Activated CD8-positive, alpha-beta memory T cell treated with anti-CD3 and anti-CD28 coated beads for 1 hour (primary cell): ENCODE results near the gene C20orf204.

Experiments used
- DNase-seq, 2 donors: peaks; one replicate each; pipeline ENCODE4 v3.0.0-alpha.2; 2020; ENCODE audit warnings: low read depth in 1 of 2; ENCODE audit errors: extremely low read depth in 1 of 2

The C20orf204 gene

DNA sequence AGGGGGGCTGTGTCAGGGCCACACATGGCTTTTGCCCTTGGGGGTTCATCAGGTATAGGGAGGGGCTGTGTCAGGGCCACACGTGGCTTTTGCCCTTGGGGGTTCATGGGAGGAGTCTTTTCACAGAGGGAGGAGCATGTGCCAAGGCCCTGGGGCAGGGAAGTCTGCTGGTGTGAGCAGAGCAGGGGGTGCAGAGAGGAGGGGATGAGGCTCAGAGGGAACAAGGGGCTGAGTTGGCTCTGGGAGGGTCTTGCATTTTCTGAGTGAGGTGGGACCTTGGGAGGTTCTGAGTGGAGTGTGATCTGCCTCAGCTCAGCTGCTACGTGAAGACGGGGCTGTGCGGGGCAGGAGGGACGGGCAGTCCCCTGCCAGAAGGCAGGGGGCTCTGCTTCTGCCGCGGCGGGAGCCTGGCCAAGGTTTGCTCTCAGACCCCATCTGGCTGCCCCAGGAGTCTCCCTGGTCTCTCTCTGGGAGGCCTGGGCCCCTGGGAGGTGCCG lies 19.5 kb downstream of the C20orf204 start:
- DNase-seq, result no peak

DNA sequence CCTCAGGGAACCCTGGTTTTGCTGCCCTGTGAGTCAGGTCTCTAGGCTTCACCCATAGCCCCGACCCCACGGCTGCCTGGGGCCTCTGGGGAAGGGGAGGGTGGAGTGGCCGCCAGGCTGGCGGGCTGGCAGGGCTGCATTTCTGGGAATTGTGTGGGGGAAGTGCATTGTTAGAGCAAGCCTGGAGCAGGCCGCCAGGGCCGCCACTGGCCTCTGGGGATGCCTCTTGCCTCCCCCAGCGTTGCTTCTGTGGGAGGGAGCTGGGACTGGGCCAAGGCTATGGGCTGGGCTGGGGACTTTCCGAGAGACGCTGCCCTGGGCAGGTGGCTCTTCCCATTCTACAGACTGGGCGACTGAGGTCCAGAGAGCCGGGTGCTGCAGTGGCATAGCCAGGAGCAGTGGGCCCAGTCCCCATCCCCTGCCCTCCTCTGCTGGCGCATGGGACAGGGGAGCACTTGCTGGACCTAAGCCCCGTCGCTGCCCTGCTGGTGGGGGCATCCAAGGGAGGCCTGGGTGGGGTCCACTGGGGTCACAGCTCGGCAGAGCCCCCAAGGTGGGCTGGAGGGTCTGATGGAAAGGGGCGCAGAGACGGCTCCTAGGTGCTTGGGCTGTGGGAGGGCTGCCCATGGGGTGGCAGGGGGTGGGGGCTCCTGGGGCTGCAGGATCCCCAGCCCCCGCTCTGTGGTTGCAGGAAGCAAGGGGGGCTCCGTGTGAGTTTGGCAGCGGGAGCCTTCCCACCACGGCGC lies 20.1 kb downstream of the C20orf204 start:
- DNase-seq, result no peak

DNA sequence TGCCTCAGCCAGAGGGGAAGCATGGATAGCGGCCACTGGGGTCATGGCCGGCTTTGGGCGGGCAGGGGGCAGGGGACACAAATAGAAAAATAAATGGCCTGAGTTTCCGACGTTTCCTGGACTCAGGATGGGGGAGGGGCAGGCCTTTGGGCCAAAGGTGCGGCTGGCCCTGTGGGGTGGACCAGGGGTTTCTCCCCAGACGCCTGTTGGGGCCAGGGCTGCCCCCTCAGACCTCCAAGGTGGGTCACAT lies 20.6 kb downstream of the C20orf204 start:
- no peak for DNase-seq

DNA sequence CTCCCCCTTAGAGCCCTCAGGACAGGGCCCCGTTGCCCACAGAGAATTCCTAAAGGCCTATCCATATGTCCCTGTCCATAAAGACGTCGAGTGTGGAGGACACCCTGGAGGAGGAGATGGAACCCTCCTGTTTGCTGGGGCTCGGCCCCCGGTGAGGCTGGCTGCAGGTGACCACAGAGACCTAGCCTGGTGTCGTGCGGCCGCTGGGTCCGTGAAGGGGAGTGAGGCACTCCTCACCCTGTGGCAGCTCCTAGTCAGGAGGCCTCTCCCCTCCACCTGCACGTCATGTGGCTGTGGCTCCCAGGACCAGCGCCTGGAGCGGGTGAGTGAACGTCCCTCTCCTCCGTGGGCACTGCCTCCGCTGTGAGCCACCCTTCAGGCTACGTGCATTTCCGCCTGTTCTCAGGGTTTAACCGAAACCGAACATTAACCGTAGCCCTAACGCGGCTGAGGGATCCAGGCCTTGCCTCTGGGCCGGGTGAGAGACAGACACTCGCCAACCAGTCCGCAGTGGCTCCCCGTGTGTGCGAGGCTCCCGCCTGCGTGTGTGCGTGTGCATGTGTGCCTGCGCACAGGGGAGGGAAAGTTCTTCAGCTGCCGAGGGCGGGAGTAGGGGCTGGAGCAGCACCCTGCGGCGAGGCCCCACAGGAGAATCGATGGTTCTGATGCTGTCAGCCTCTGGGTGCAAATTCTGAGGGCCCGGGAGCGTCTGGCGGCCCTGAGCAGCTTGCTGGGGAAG lies 21.1 kb downstream of the C20orf204 start:
- no peak for DNase-seq

DNA sequence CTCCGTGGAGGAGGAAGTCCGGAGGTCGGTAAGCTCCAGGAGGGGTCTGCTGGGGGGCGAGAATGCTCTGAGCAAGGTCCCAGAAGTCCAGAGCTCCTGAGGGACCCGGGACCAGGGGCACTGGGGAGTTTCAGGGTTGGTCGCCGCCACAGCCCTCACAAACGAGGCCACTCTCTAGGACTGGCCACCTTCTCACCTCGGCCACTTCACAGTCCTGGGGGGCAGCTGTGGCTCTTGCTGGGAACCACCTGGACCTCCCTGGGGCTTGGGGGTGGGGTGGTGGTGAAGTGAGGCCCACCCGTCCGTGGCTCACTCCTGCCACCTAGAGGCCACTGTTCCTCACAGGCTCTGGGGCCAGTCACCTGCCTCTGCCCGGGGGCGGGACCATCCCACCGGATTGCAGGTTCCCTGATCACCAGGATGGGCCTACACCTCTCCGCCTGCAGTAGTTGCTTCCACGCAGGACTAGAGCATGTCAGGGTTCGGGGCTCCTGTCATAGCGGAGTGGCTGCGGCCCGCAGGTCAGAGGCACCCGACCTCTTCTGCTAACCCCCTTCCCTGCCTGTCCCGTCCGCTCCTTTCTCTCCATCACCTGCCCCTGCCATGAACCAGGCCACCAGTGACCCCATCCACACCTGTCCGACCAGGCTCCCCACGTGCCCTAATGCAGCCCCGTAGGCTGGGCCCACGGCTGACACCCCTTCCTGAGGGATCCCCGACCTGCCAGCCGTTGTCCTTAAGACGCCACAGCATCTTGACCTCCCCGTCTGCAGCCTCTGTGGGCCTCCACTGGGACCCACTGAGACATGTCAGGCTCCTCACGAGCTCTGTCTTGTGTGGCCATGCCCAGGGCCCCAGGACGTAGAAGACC lies 21.9 kb downstream of the C20orf204 start:
- peak; percentile 52 to 75 for DNase-seq

DNA sequence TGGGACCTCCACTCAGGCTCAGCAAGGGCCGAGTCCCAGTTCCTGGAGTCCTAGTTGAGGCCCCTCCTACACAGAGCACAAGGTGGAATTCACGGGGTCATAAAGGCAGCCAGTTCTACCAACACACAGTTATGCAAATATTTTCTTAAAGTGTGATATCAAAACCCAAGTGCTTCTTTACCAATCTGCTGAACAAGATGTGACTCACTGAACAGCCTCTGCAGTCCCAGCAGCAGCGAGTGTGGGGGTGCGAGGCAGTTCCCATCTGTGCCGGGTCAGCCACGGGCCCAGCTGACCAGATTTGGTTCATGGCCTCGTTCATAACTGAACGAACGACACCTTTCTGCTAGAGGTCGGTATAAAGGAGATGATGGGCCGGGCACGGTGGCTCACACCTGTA lies 22.6 kb downstream of the C20orf204 start:
- no peak for DNase-seq

DNA sequence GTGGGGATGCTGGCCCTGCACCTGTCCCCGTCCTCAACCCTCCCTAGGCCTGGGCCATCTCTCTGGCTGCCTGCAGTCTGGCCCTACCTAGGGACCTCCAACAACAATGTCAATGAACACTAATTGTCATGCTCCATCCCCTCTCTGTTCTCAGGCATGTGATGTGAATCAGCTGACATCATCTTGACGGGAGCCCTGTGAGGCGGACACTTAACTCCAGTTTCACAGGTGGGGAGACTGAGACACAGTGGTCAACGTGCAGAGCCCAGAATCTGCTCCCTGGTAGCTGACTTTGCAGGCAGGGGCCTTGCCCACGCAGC lies 26.3 kb downstream of the C20orf204 start:
- no peak for DNase-seq

DNA sequence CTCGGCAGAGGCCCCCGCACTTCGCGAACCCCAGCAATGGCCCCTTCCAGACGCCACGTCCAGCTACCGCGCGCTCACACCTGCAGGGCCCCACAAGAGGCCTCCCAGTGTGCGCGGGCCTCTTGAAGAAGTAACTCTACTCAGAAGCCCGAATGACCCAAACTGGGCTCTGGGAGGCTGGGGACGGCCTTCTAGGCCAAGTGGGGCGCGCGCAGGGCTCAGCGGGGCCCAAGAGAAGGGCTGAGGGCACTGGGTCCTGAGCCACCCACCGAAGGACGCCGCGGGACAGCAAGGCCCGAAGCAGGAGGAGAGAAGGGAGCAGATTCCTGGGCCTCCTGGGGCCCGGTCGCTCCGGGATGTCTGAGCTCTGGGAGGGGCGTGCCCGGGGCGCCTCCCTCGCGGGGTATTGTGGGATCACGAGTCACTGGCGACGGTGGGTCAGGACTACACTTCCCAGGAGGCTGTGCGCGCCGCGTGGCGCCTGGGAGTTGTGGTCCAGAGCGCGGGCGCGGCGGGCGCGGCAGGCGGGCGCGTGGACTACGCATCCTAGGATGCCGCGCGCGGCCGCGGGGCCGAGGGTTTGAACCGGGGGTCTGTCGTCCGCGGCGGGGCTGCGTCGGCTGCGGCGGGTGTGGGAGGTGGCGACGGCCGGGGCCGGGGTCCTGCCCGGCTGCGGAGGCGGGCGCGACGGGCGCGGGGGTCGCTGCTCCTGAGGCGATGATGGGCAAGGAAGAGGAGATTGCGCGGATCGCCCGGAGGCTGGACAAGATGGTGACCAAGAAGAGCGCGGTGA lies 26.8 kb downstream of the C20orf204 start, which contains the start of gene TCEA2:
TCEA2 (plus strand) TSS at position 603 of the 793 bp plus-strand sequence; CDS start at position 718, 115 bp downstream.
- peak; percentile 79 to 91 for DNase-seq

DNA sequence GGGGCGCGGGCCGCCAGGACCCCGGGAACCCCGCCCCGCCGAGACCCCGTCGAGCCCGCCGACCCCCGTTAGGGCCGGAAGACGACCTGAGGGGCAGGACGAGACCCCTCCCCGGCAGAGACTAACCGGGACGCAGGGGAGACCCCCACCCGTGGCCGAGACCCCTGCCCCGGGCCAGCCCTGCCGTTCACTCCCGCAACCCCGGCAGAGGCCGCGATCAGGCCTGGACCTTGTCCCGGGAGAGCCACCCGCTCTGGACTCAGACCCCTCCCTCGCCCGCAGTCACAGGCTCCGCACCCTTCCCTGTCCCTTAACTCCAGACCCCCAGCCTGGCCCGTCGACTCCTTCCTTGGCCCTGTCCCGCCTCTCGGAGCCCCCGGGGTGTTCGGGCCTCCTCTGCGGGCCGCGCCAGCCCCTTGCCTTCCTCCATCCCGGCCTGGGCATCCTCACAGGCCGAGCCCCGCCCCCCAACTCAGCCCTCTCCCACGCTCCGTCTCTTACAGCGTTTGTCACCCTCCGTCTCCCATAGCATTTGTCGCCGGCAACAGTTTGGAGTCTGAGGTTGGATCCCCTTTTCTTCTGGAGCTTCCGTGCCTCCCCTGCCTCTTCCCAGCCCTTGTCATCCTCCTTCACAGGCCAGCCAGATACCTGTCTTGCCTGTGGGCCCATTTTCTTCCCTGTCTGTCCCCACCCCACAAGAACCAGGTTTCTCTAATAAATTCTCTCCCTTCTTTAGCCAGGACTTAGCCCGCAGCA lies 27.6 kb downstream of the C20orf204 start:
- no peak for DNase-seq

DNA sequence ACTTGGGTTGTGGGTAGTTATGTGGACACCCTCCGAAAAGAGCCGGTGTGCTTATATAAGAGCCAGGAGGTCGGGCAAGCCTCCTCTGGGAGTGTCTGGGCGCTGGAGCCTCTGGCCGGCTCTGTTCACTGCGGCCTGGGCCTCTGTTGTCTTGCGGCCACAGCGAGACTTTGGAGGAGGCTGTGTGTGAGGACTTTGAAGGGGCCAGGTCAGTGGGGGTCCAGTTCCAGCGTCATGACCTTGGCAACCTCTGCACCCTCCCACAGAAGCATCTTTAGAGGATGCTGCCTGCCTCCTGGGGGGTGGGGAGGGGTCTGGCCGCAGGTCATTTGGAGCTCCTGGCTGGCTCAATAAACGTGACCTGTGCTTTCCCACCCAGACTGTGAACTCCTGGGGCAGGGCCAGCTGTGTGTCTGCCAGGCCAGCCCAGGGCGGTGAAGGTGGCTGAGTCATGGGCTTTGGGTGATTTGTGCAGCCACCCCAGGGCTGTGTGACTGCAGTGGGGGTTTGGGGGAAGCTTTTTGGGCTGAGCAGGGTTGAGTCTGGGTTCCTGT lies 28.2 kb downstream of the C20orf204 start:
- no peak for DNase-seq

DNA sequence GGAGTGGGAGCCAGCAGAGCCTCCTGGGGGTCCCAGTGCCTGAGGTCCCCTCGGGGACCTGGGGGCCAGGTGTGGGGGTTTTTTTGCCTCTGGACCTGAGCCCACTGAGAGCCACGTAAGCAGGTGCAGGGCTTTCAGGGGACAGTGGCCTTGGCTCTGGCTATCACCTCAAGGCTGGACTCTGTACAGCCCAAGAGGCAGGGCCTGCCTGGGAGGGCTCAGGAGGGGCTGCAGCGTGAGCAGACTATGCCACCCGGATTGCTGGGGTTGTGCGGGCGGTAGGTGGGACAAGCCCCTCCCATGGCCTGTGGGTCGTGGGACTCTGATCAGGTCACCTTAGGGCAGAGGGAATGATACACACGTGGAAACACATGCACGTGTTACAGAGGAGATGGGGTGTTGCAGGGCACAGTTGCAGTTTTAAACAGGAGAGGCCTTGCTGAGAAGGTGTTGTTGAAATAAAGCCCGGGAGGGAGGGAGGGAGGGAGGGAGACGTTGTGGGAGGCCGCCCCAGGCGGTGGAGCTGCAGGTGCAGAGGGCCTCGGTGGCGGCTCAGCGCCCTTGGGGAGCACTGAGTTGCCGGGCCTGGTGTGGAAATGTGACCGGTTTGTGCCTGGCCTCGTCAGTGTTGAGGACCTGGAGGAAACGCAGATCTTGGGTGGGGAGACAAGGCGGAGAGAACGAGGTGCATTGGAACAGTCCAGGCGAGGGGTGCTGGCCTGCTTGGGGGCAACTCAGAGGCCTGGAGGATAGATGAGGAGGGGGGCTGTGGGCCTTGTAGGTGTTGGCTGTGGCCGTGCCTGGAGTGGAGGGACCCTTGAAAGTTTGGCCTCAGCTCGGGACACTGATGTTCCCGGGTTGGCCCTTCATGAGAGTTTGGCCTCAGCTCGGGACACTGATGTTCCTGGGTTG lies 29.3 kb downstream of the C20orf204 start:
- no peak for DNase-seq

DNA sequence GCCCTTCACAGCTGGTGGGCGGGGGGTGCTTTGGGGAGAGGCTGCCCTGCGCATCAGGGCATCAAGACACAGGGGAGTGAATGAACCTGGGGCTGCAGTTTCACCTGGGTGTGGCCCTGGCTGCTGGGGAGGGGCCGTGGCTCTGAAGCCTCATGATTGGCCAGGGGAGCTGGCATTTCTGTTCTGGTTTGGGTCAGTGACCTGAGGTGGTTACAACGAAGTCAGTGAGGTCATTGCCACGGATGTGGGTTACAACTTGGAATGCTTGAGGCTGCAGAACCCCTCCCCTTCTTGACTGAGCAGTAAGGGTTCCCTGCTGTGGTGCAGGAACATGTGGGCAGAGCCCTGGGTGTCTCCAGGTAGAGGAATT lies 30.0 kb downstream of the C20orf204 start:
- no peak for DNase-seq

DNA sequence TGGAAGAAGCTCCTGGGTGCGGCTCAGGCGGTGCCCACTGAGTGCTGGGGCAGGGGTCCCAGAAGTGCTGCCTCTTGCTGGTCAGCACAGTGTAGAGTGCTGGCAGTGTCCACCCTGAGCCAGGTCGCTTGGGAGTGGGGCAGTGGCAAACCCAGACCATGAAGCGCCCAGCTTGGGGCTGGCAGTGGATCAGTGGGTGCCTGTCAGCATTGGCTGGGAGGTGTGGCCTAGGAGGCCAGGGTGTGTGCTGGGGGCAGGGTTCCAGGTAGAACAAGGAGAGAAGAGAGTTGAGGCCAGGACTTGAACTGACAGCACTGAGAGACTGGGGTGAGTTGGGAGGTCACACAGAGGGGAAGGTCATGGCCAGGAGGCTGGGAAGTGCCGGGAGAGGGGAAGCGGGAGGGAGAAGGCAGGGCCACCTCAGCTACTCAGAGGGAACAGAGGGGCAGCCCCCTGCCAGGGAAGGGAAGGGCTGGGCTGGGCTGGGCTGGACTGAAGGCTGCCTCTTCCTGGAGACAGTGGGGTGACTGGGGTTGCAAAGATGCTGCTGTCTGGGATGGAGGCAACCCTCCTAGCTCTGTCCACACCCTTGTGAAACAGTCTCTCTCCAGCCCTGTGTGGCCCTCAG lies 31.1 kb downstream of the C20orf204 start:
- DNase-seq, result no peak

DNA sequence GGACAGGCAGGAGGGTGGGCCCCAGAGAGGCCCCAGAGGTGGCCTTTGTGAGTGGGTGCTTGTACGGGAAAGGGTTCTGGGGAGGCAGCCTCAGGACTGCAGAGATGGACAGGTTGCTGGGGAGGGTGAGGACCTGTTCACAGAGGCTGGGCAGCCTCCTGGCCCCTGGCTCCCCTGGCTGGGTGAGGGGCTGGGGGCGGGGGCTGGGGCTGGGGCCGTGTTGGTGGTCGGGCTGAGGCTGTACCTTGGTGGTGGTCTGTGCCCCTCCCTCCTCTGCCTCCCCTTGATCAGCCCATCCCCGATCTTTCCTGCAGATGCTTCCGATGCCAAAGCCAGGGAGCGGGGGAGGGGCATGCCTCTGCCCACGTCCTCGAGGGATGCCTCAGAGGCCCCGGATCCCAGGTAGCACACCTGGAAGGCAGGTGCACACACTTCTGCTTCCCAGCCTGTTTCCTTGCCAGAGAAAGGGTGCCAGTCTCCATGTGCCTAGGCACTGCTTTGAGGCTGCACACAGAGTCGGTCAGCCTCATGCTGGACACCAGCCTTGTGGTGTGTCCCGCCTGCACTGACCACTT lies 31.8 kb downstream of the C20orf204 start:
- DNase-seq, result no peak

DNA sequence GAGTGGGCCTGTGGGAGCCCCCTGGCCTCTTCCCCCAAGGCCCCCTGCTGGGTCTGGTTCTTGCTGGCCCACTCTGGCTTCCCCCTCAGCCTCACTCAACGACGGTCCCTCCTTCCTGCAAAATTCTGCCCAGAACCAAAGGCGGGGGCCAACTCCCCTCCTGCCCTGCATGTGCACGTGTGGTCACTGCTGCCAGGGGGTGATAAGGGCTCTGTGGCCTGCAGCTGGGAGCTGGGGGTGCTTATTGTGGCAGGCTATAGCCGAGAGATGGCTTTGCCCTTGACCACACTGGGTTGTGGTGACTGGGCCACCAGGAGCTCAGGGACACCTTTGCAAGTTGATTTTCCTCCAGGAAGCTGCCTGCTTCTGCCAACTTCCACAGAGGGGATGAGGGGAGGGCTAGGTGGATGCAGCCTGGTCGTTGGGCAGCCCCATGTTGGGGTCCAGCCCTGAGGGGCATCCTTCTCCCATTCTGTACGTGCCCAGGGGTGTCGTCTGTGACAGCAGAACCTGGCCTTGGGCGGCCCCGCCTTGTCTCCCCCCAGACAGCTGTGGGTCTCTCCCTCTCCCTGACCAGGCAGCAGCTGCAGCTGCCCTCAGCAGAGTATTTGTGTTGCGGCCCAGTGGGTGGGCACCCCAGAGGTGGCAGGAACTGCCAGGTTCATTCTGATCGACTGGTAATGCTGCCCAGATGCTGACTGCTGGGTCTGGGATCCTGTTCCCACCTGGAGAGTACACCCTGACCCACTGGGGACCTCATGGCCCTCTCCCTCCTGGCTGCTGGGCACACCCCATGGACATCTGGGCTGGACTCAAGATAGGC lies 32.6 kb downstream of the C20orf204 start:
- no peak for DNase-seq

DNA sequence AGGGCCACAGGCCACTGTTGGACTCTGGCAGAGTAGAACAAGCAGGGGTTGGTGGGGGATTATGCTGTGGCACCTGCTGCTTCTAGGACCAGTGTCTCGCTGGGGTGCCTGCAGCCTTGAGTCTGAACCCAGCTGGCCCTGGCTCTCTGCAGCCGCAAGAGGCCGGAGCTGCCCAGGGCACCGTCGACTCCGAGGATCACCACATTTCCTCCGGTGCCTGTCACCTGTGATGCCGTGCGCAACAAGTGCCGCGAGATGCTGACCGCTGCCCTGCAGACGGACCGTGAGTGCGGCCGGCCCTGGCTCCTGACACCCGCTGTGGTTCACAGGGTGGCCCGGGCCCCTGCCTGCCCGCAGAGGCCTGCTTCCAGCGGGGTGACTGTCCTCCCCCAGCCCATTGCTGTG lies 33.2 kb downstream of the C20orf204 start:
- DNase-seq, result no peak

DNA sequence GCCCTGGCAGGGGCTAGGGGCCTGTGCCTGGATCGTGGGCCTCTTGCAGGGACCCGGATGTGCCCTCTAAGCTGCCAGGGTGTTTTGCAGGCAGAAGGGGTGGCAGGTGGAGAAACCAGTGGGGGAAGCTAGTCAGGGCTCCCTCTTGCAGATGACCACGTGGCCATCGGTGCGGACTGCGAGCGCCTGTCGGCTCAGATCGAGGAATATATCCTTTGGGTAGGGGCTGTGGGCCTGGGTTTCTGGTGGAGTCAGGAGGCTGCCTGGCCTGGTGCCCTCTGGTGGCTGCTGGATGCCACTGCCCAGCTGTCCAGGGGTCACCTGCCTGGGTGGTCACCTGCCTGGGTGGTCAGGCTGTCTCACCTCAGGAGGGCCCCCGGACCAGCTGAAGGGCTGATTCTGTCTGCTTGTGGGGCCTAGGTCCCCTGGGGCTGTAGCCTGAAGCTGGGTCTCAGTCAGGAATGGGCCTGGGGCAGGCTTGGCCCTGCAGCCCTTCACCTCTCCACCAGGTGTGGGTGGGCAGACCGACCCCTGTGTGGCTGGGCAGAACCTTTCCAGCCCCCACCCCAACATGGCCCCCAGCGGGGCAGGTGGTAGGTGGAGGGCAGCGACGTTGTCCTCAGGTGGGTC lies 33.7 kb downstream of the C20orf204 start:
- DNase-seq, result no peak
